Left ventricle myocardium inferior (tissue), 1 donor: ENCODE measurements around the gene AFF1. TPM values are rescaled to one million over a fixed set of nuclear protein-coding genes. Genes with fewer than 3 reads are reported as not detected.
A peak's percentile ranks its signal among the peaks of the same experiment; 100 is the strongest.

Experiments used
- DNase-seq: peaks from one replicate; pipeline ENCODE4 v3.0.0-alpha.2; 2020
- H3K27ac ChIP-seq: fragments of 200-600 bp; replicated peaks from 2 replicates; pipeline ENCODE4 v1.8.0; 2021
- H3K27me3 ChIP-seq: fragments of 200-600 bp; 2 replicates; pipeline ENCODE4 v1.8.0; 2021; ENCODE audit warnings: low read depth
- H3K36me3 ChIP-seq: fragments of 200-600 bp; 2 replicates; pipeline ENCODE4 v1.8.0; 2021
- H3K4me1 ChIP-seq: fragments of 200-600 bp; 2 replicates; pipeline ENCODE4 v1.8.0; 2021
- H3K4me3 ChIP-seq: fragments of 200-600 bp; 2 replicates; pipeline ENCODE4 v1.8.0; 2021; ENCODE audit warnings: mild to moderate bottlenecking, moderate library complexity
- H3K9me3 ChIP-seq: fragments of 200-600 bp; replicated peaks from 2 replicates; pipeline ENCODE4 v1.8.0; 2021
- intact Hi-C: fragments of 100-400 bp; cut with micrococcal nuclease; formaldehyde crosslinking; loops from one replicate; pipeline ENCODE4 v1.11.0; 2022
- total RNA-seq: library from RNA; stranded (reverse); fragmentation: NEBNext Ultra II Directional; extraction: Animal tissue kit (Norgen Biotek cat#: 25700); gene quantifications from one replicate; pipeline ENCODE4 v1.2.1, GENCODE V29; 2021
- TF ChIP-seq, protein P1 (sequence below): fragments of 200-600 bp; IDR thresholded peaks from 2 replicates; pipeline ENCODE4 v1.8.0; 2021; ENCODE audit warnings: antibody characterized with exemption, mild to moderate bottlenecking, borderline replicate concordance
- donor health status: DM: no; HTN: yes; CAD: no; lungs with severe emphysema.

Gene AFF1
- total RNA-seq, 1 donor from 2014 or later = 67.9 TPM

DNA sequence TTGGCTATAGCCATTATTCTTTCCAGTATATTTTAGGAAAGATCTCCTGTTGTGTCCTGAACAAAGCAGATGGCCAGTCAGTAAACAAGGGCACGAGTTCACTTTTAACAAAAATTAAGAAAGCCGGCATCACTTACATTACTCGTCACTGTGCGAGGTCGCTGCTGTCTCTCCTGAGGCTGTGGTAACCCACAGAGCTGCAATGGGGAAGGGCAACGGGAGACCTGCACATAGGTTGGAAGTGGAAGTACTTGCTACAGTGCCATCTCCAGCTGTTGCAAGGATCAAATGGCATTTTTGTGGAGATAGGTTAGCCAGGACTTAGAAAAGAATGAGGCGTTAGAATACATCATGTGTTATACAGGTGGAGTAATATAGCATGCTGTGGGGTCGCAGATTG is 153.4 kb downstream of the AFF1 start:
- no peaks in the 10 kb centered on the region for H3K9me3 ChIP-seq
- TF ChIP-seq, protein P1, sequence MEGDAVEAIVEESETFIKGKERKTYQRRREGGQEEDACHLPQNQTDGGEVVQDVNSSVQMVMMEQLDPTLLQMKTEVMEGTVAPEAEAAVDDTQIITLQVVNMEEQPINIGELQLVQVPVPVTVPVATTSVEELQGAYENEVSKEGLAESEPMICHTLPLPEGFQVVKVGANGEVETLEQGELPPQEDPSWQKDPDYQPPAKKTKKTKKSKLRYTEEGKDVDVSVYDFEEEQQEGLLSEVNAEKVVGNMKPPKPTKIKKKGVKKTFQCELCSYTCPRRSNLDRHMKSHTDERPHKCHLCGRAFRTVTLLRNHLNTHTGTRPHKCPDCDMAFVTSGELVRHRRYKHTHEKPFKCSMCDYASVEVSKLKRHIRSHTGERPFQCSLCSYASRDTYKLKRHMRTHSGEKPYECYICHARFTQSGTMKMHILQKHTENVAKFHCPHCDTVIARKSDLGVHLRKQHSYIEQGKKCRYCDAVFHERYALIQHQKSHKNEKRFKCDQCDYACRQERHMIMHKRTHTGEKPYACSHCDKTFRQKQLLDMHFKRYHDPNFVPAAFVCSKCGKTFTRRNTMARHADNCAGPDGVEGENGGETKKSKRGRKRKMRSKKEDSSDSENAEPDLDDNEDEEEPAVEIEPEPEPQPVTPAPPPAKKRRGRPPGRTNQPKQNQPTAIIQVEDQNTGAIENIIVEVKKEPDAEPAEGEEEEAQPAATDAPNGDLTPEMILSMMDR = no peak
- DNase-seq = no peak
- H3K27ac ChIP-seq = peak overlapping the region; percentile 13
- no peak overlapping the region for H3K4me3 ChIP-seq
- H3K36me3 ChIP-seq = peaks cover 49% of the 10 kb centered on the region
- H3K4me1 ChIP-seq = peaks cover 77% of the 10 kb centered on the region
- intact Hi-C loops = no loop called here
- H3K27me3 ChIP-seq = no peaks in the 10 kb centered on the region

DNA sequence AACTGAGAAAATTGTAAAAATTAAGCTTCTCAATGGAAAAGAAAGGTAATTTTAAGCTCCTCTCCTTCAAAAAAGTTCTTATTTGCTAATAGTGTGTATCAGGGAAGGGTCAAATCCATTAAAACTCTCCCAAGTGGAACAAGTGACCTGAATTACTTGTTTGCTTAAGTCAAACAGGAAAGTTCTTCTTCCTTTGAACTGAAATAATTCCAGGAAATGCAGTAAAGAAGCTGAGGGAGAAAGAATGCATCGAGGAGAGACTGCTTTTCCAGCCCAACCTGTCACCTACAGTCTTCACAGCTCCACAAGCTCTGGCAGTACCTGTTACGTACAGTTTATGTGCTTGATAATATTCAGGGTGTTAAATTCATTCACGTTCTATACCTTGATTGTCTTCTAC is 154.6 kb downstream of the AFF1 start:
- Histone ChIP-seq H3K27ac (peak overlapping the region; percentile 6), H3K36me3 (peaks cover 45% of the 10 kb centered on the region), H3K4me3 (no peak overlapping the region), H3K27me3 (no peaks in the 10 kb centered on the region), H3K4me1 (peaks cover 75% of the 10 kb centered on the region), H3K9me3 (no peaks in the 10 kb centered on the region)
- TF ChIP-seq, protein P1 = no peak
- intact Hi-C loops = no loop called here
- DNase-seq = no peak

DNA sequence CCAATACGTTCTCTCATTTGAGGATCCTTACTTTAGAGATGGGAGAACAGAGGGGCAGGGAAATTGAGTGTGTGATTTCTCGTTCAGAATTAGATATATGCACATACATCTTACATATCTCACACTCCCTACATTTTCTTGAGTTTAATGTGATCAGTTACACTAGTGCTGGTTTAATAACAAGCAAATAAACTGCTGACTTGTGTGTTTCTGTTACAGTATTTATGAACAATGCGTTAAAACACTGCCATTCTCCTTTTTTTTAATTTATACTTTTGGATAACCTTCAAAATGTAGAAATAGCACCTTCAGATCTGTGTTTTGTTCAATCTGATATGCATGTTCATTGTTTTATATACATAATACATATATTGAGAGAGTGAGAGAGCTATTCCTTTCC is 155.5 kb downstream of the AFF1 start:
- intact Hi-C loops = loop anchor here (5.0 to 10.0 kb wide), 2 partner anchors 86 to 168 kb away; no protein-coding TSS in a partner anchor
- TF ChIP-seq, protein P1 = no peak
- DNase-seq = no peak
- Histone ChIP-seq H3K4me3 (no peak overlapping the region), H3K27me3 (no peaks in the 10 kb centered on the region), H3K4me1 (peaks cover 67% of the 10 kb centered on the region), H3K27ac (no peak overlapping the region), H3K9me3 (no peaks in the 10 kb centered on the region), H3K36me3 (peaks cover 42% of the 10 kb centered on the region)

DNA sequence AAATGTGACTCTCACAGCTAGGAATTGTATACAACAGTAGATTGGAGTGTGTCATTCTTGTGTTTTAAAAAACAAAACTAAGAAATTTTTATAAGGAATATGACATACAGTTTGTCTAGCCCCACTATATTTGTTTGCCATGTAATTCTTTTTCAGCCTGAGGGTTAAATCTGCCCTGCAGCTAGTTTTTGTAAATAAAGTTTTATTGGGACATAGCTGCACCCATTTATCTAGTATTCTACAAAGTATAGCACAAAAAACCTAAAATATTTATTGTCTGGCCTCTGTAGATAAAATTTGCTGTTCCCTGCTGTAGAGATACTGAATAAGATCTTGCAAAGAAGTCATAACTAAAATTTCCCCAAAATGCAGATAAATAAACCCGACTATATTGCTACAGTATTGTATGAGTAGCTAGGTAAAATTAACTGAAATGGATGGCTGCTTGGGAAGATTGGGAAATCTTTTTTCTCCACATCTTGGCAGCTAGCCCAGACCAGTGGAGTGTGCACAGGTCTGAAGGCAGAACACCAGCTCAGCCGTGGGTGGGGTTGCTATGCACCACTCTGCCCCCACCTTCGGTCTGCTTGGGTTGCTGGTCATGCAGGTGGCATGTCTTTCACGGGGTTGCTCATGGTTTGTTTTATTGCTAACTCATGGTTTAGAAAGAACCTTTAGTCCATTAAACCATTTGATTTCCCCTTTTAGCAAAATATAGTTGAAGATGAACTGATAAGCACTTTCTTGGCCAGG is 157.8 kb downstream of the AFF1 start:
- H3K9me3 ChIP-seq = no peaks in the 10 kb centered on the region
- no peak overlapping the region for H3K4me3 ChIP-seq
- H3K36me3 ChIP-seq = peaks cover 37% of the 10 kb centered on the region
- intact Hi-C loops = loop anchor here (5.0 to 10.0 kb wide), 2 partner anchors 88 to 170 kb away; no protein-coding TSS in a partner anchor
- TF ChIP-seq, protein P1 = no peak
- peak overlapping the region; percentile 55 for H3K27ac ChIP-seq
- H3K4me1 ChIP-seq = peaks cover 63% of the 10 kb centered on the region
- DNase-seq = peak; percentile 52
- no peaks in the 10 kb centered on the region for H3K27me3 ChIP-seq

DNA sequence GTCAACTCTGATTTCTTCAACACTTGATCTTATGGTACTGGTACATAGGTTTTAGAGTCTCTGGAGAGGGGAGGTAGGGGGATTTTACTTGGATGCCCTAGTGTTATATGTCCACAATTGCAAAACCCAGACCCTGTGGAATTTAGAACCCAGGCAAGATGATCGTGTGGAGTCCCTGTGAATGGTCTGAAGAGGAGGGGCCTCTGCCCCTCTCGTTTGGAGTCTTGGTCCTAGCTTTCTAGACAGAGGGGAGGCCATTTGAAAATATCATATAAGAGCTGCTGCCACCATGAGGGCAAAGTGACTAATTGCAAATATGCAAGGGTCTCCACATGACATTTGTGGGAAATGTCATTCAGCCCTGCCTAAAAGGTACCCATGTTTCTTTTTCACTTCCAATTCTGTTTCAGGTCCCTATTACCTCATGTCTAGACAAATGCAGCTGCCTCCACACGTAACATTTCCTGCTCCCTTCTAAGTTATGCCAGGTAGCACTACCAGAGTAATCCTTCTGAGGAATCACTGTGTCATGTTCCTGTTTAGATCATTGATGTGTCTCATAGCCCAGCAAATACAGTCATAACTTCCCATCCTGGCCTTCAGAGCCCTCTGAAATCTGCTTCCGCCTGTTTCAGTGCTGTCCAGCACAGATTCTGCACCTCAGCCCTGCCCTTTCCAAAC is 158.8 kb downstream of the AFF1 start:
- TF ChIP-seq, protein P1 = peak; percentile 74
- intact Hi-C loops = loop anchor here (5.0 to 10.0 kb wide), 2 partner anchors 89 to 171 kb away; no protein-coding TSS in a partner anchor
- Histone ChIP-seq H3K9me3 (no peaks in the 10 kb centered on the region), H3K4me1 (peaks cover 63% of the 10 kb centered on the region), H3K4me3 (no peak overlapping the region), H3K27me3 (no peaks in the 10 kb centered on the region), H3K27ac (peak overlapping the region; percentile 55), H3K36me3 (peaks cover 37% of the 10 kb centered on the region)
- no peak for DNase-seq
